Esophagus (tissue), 2 donors: ENCODE measurements around the gene SYNPO. TPM values are rescaled to one million over a fixed set of nuclear protein-coding genes. Genes with fewer than 3 reads are reported as not detected.

Experiments
- H3K27ac ChIP-seq, 2 donors: one replicate each; pipeline ENCODE4 v1.5.1; 2013; ENCODE audit warnings: low read depth in 2 of 2, mild to moderate bottlenecking in 2 of 2, inconsistent platforms in 1 of 2, low read length in 1 of 2, moderate library complexity in 1 of 2
- H3K27me3 ChIP-seq, 2 donors: one replicate each; pipeline ENCODE4 v1.6.1; 2013; ENCODE audit warnings: low read length in 2 of 2, control low read depth in 1 of 2, mild to moderate bottlenecking in 1 of 2; ENCODE audit not compliant: insufficient read depth in 2 of 2, control insufficient read depth in 1 of 2
- H3K36me3 ChIP-seq, 2 donors: one replicate each; pipeline ENCODE4 v1.6.1; 2013; ENCODE audit warnings: low read length in 1 of 2; ENCODE audit not compliant: control insufficient read depth in 2 of 2, insufficient read depth in 2 of 2
- H3K4me1 ChIP-seq, 2 donors: one replicate each; pipeline ENCODE4 v1.6.1; 2013; ENCODE audit warnings: low read length in 1 of 2; ENCODE audit not compliant: control insufficient read depth in 2 of 2, insufficient read depth in 2 of 2
- H3K4me3 ChIP-seq, 2 donors: one replicate each; pipeline ENCODE4 v1.5.1; 2013; ENCODE audit warnings: low read length in 2 of 2, mild to moderate bottlenecking in 2 of 2, low read depth in 1 of 2, moderate library complexity in 1 of 2
- H3K9me3 ChIP-seq, 2 donors: one replicate each; pipeline ENCODE4 v1.6.1; 2013; ENCODE audit warnings: mild to moderate bottlenecking in 2 of 2, low read depth in 1 of 2, low read length in 1 of 2, moderate library complexity in 1 of 2; ENCODE audit not compliant: control insufficient read depth in 2 of 2, insufficient read depth in 1 of 2
- WGBS, 2 donors: extraction: QIAGEN DNeasy Blood & Tissue Kit; methylation state at CpG; one replicate each; pipeline ENCODE4 v1.1.7; 2013; 5-methylcytosine and 5-hydroxymethylcytosine counted together
- polyA plus RNA-seq, 2 donors: library from polyadenylated mRNA; stranded (reverse); fragments of 200-250 nt; gene quantifications; one replicate each; pipeline ENCODE4 v1.2.3, GENCODE V29; 2013
- donor health status: healthy with polysubstance abuse.
- donor health status: Bipolar disorder and iron deficiency.

Gene SYNPO
- polyA plus RNA-seq, 2 donors, result 4.3 to 5.0 TPM

GRCh38 chr5:150660108-150660831 is 19.8 kb downstream of the SYNPO start:
- 57 to 59% methylated on average over 4 of the region's 4 CpGs for WGBS, 2 donors
- Histone ChIP-seq H3K4me3 (no peak overlapping the region), H3K36me3 (no peaks in the 10 kb centered on the region), H3K27me3 (no peaks in the 10 kb centered on the region), H3K4me1 (peaks cover 4 to 5% of the 10 kb centered on the region in 2 donors), H3K27ac (no peak overlapping the region), H3K9me3 (no peaks in the 10 kb centered on the region)

GRCh38 chr5:150661086-150661485 is 20.6 kb downstream of the SYNPO start, which contains the start of gene MYOZ3:
Gene MYOZ3 (plus strand): TSS chr5:150661251. CDS start chr5:150662942, 1,691 bp downstream.
- H3K27me3 ChIP-seq, result no peaks in the 10 kb centered on the region
- H3K4me3 ChIP-seq, result no peak within 1 kb of the TSS
- H3K9me3 ChIP-seq, result no peaks in the 10 kb centered on the region
- 72 to 73% methylated on average over 7 of the region's 7 CpGs for WGBS, 2 donors
- peaks cover 4 to 5% of the 10 kb centered on the region in 2 donors for H3K4me1 ChIP-seq
- no peaks in the 10 kb centered on the region for H3K36me3 ChIP-seq
- no peak within 1 kb of the TSS for H3K27ac ChIP-seq

GRCh38 chr5:150661821-150662596 is 21.5 kb downstream of the SYNPO start:
- Histone ChIP-seq H3K4me1 (peaks cover 3 to 5% of the 10 kb centered on the region in 2 donors), H3K4me3 (no peak overlapping the region), H3K36me3 (no peaks in the 10 kb centered on the region), H3K27ac (no peak overlapping the region), H3K27me3 (no peaks in the 10 kb centered on the region), H3K9me3 (no peaks in the 10 kb centered on the region)
- 84 to 88% methylated on average over 10 of the region's 10 CpGs for WGBS, 2 donors

GRCh38 chr5:150662731-150663516 is 22.5 kb downstream of the SYNPO start:
- Histone ChIP-seq H3K36me3 (no peaks in the 10 kb centered on the region), H3K9me3 (no peaks in the 10 kb centered on the region), H3K4me3 (no peak overlapping the region), H3K27me3 (no peaks in the 10 kb centered on the region), H3K27ac (no peak overlapping the region), H3K4me1 (peaks cover 0 to 2% of the 10 kb centered on the region in 2 donors)
- WGBS, 2 donors, result 86 to 90% methylated on average over 4 of the region's 4 CpGs

GRCh38 chr5:150663936-150664335 is 23.5 kb downstream of the SYNPO start:
- Histone ChIP-seq H3K4me3 (no peak overlapping the region), H3K27me3 (no peaks in the 10 kb centered on the region), H3K27ac (no peak overlapping the region), H3K36me3 (no peaks in the 10 kb centered on the region), H3K9me3 (no peaks in the 10 kb centered on the region), H3K4me1 (peaks cover 0 to 2% of the 10 kb centered on the region in 2 donors)
- WGBS, 2 donors, result 83 to 90% methylated on average over 3 of the region's 3 CpGs

GRCh38 chr5:150665044-150665443 is 24.6 kb downstream of the SYNPO start:
- 60 to 66% methylated on average over 12 of the region's 12 CpGs for WGBS, 2 donors
- Histone ChIP-seq H3K4me3 (no peak overlapping the region), H3K9me3 (no peaks in the 10 kb centered on the region), H3K36me3 (no peaks in the 10 kb centered on the region), H3K4me1 (peaks cover 0 to 2% of the 10 kb centered on the region in 2 donors), H3K27ac (no peak overlapping the region), H3K27me3 (no peaks in the 10 kb centered on the region)

- 86 to 87% methylated on average over 14 of the region's 14 CpGs for WGBS, 2 donors
Measured at GRCh38 chr5:150670275-150670947, 30.0 kb downstream of the SYNPO start.

GRCh38 chr5:150670948-150671310 is 30.5 kb downstream of the SYNPO start:
- no peaks in the 10 kb centered on the region for H3K9me3 ChIP-seq
- no peak overlapping the region for H3K27ac ChIP-seq
- peaks cover 0 to 10% of the 10 kb centered on the region in 2 donors for H3K4me1 ChIP-seq
- no peaks in the 10 kb centered on the region for H3K36me3 ChIP-seq
- H3K4me3 ChIP-seq, result no peak overlapping the region
- no peaks in the 10 kb centered on the region for H3K27me3 ChIP-seq
- 39 to 48% methylated on average over 2 of the region's 2 CpGs for WGBS, 2 donors

More at GRCh38 chr5:150670275-150670947, 30.0 kb downstream of the SYNPO start:
- no peak overlapping the region for H3K4me3 ChIP-seq
- H3K4me1 ChIP-seq, result peaks cover 0 to 10% of the 10 kb centered on the region in 2 donors
- no peak overlapping the region for H3K27ac ChIP-seq
- no peaks in the 10 kb centered on the region for H3K9me3 ChIP-seq
- H3K36me3 ChIP-seq, result no peaks in the 10 kb centered on the region
- H3K27me3 ChIP-seq, result no peaks in the 10 kb centered on the region
